Activated T-cell treated with anti-CD3 and anti-CD28 coated beads for 1 hour (primary cell): ENCODE results near the gene KCNQ1OT1.

Experiments
- DNase-seq: peaks from one replicate; pipeline ENCODE4 v3.0.0-alpha.2; 2020; ENCODE audit warnings: low read depth

Gene KCNQ1OT1

DNA sequence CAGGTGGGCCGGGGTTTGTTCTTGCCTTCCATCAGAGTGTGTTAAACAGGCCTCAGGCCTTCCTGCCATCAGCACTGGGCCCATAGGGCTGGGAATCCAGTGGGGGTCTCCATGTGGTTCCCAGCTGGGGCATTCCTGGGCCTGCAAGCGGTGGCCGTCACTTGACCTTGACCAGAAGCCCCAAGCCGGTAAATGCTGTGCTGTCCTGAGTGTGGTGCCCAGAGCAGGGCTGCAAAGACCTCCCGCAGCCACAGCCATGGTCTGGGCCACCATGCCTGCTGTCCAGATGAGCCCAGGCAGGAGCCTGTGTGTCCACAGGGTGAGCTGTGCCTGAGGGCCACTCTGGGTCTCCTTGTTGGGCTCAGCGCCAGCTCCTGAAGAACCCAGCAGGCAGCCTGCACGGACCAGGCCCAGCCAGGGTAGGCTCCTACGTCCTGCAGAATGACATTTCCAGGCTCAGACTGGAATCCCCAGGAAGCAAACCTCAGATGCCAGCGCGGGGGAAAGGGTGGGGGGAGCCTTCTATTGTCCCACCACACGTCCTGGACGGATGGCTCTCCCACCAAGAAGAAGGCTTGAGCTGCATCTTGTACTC, 117.3 kb downstream of the KCNQ1OT1 start:
- no peak for DNase-seq

DNA sequence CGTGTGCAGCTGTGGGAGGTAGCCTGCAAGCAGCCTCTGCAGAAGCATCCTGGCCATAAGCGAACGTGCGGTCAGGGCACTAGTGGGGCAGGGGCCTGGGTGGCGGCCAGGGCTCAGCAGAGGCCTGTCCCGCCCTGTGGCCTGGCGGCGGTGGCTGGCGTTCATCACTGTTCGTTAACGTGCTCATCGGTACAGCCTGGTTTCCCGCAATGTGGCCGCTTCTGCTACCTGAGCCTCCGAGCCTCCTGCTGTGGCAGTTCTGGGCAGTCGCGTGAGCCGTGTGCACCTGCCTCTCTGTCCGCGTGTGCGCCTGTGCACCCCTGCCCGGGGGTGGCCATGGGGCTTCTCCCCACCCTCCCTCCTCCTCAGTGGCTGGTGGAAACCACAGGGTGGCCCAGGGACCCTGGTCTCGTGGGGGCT, 117.9 kb downstream of the KCNQ1OT1 start:
- DNase-seq, result no peak

DNA sequence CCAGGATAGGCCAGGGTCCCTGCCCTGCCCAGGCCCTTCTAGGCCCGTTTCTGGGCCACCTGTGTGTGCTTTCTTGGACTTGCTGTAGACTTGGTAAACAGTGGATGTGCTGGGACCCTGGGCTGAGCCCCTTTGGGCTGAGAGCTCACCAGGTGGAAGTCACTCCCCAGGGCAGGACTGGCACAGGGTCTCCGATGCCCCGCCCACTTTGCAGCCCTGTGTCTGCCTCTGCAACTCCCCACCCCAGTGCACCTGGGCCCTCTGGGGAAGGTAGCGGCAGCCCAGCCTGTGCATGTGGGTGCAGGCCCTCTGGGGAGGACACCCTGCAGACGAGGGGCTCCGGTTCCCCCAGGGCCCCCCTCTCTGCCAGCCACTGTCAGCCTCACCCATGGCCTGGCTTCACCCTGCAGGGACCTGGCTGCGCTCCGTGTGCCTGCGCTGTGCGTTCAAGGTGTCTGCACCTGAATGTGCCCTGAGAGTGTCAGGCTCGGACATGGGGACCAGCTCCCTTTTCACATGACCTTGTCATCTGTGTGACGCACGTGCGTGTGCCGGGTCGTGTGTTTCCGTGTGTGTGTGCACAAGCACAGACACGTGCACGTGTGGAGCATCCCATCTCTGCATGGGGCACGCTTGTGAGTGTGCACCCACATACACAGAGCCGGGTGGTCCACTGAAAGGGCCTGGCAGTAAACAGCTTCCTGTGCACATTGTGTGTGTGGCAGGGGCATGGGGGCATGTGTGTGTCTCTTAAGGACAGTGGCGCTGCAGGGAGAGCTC, 118.5 kb downstream of the KCNQ1OT1 start:
- no peak for DNase-seq

DNA sequence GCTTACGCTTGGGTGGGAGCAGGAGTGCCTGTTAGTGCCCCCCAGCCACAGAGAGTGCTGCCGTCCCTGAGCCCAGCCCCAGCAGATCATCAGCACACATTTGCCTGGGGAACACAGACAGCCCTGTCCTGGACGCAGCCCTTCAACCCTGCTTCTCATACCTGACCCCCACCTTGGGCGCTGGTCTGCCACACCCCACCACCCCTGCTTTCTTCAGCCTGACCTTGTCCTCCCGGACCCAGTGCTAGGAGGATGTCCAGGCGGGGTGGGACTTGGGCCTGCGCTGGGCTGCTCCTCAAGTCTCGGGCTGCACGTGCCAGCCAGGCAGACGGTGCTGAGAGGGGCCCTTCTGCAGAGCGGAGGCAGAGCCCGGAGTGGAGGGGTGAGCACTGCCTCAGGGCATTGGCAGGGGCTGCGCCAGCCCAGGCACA, 119.2 kb downstream of the KCNQ1OT1 start:
- DNase-seq, result no peak

DNA sequence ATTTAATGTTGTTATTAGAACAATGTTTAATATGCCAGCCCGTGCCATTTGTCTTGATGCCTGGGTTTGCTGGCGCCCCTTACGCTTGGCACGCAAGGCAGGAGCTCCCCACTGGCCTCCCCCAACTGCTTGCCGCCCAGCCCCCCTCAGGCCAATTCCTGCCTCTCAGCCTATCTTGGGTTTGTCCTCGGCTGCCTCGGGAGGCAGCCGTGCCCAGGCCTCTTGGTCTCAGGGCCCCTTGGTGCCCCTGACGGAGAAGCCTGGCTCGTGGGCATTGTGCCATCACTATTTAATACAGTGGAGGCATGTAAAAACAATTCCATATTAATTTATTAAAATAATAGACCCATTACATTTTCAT, 119.8 kb downstream of the KCNQ1OT1 start:
- no peak for DNase-seq

DNA sequence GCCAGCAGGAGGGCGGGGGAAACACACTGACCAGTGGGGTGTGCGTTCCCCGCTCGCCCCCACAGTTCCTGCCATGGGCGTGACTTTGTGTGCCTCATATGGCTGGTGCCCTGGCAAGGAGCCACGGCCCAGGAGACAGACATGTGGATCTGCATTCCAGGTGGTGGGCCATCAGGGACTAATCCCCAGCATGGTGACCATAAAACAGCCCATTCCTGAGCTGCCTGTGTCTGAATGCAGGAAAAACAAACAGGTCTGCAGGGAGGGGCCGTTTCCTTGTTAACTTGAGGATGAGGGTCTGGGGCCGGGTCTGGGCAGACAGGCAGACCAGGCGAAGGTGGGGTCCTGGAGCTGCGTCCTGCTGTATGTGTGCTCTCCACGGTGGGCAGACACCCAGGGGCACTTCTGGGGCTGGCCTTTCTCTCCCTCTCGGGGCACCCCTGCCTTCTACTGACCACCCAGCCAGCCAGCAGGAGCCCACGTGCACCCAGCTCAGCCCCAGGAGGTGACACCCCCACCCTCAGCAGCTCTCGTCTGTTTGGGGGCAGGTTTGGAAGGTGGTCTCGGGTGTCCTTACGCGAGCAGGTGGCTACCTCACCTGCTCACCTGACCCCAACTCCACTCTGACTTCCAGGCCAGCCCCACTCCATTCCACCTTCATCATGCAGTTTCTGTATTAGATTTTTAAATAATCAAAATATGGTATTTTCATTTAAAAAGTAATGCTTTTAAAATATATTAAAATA, 120.3 kb downstream of the KCNQ1OT1 start:
- DNase-seq, result no peak

DNA sequence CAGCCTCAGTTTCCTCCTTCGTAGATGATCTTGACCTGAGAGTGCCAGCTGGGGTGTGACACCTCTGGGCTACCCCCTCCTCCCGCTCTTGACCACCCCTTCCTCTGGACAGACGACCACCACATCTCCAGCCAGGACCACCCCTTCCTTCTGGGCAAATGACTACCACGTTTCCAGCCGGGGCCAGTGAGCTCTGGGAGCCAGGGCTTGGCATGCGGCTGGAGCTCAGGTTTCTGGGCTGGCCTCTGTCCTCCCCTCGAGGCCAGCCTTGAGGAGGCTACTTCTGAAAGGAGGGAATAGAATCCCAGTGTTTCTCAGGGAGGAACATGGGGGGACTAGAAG, 120.9 kb downstream of the KCNQ1OT1 start:
- DNase-seq, result no peak

DNA sequence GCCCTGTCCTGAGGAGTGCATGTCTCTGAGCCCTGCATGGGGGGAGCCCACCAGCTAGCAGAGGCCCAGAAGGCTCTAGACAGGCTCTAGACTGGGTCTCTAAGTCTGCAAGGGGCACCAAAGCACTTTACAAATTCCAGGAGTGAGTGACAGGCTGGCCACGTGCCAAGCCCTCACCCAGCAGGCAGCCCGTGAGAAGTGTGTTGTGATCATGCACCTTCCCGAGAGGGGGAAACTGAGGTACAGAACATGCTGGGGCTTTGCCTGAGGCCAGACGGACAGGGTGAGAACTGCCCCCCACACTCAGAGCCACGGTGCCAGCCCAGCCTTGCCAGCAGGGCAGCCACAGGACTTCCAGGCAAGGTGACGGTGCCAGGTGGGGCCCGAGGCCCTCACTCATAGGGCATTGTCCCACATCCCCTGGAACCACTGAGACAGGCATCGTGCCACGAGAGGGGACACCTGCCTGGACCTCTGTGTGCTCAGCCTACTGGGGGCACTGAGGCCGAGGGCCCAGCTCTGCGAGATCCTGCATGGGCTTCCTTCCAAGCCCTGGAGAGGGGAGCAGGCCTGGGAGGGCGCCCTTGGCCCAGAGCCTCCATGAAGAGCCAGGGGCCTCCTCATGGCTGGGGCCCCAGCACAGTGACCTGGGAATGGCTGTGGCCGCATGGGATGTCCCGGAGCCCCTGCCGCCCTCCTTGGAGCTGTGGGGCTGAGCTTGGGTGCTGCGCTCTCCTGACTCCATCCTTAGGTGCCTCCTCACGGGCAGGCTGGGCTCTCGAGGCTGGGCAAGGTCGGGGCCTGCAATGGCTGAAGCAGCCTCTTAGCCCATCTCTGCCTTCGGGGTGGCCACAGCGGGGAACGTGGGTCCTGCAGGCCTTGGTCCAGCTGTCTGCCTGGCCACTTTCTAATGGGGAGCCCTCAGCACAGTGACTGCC, 121.5 kb downstream of the KCNQ1OT1 start:
- DNase-seq, result no peak

DNA sequence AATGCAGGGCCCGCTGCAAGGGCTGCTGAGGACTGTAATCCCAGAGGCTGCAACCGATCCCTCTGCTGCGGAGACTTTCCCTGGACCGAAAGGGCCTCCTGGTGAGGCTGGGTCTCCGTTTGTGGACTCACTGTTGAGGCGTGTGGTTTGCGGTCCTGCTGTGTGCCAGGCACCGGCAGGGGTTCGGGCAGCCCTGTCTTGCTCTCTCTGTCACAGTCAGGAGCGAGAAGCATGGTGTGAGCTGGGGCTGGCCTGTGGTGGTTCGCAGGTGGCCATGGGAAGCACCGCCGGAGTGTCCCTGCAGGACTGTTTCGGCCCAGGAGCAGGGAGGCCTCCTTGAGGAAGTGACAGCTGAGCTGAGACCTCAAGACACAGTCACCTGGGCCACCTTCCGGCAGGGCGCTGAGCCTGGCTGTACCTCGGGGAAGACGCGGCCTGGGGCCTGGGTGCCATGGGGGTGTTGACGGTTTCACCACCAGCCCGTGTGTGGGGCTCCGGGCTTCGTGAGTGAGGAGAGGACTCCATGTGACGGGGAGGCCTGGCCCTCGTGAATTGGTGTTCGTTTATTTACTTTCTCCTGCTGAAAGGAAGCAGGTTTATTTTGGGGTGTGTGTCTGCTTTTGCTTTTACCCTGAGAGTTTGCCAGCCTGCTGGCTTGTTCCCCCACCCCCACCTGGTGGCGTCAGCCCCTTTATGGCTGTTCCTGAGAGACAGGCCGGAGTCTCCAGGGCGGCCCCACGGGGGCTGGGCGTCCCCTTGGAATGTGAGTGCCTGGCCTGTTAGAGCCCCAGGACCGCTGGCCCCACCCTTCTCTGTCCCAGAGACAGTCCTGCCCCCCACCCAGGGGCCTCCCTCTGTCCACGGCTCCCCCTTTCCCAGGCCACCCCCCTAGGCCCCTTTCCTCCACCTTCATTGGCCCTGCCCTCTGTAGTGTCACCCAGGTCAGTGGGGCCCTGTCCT, 122.5 kb downstream of the KCNQ1OT1 start:
- no peak for DNase-seq

DNA sequence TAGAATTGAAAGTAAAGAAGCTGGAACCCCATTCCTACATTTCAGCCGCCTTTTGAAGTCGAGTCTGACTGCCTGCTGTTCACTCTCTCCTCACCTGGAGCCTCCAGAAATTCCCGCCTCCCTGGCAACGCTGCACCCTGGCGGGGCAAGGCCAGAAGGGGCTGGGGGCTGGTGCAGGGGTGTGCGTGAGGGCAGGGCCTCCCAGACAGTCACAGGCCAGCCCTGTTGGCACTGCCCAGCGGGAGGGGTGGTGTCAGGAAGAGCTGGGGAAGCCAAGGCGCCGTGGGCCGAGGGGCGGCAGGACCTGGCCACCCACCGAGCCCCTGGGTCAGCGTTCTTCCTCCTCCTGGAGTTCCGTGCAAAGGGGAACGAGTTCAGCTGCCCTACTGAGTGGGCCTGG, 123.2 kb downstream of the KCNQ1OT1 start:
- DNase-seq, result no peak

DNA sequence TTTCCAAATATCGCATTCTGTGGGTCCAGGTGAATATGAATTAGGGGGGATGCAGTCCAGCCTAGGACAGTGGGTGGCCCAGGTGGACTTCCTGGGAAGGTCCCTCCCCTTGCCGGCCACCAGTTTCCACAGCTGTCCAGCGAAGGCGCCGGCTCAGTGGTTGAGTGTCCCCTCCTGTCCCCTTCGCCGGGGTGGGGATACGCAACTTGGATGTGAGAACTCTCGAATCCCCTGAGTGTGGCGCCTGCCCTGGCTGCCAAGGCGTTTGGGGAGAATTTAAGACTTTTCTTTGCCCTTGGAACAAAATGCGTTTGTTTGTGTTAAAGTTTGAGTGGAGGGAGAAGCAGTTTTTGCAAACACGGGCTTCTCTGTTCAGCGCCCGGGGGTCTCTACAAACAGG, 123.7 kb downstream of the KCNQ1OT1 start:
- DNase-seq, result no peak

DNA sequence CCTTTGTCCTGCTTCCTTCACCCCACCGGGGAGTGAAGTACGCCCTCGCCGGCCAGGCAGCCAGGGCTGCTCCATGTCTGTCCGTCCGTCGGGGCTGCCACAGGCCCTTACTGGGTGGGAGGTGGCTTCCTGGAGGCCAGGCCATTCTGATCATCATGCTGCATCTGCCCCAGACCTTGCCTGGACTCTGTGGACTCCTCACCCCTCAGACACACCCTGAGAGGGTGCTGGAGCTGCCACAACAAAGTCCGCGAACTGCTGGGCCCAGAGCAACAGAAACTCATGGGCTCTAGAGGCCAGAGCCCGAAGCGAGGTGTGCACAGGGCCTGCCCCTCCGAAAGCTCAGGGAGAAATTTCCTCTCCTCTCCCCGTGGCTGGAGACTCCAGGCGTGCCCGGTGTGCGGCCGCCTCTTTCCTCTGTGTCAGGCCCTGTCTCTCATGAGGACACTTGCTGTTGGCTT, 124.2 kb downstream of the KCNQ1OT1 start:
- DNase-seq, result no peak

DNA sequence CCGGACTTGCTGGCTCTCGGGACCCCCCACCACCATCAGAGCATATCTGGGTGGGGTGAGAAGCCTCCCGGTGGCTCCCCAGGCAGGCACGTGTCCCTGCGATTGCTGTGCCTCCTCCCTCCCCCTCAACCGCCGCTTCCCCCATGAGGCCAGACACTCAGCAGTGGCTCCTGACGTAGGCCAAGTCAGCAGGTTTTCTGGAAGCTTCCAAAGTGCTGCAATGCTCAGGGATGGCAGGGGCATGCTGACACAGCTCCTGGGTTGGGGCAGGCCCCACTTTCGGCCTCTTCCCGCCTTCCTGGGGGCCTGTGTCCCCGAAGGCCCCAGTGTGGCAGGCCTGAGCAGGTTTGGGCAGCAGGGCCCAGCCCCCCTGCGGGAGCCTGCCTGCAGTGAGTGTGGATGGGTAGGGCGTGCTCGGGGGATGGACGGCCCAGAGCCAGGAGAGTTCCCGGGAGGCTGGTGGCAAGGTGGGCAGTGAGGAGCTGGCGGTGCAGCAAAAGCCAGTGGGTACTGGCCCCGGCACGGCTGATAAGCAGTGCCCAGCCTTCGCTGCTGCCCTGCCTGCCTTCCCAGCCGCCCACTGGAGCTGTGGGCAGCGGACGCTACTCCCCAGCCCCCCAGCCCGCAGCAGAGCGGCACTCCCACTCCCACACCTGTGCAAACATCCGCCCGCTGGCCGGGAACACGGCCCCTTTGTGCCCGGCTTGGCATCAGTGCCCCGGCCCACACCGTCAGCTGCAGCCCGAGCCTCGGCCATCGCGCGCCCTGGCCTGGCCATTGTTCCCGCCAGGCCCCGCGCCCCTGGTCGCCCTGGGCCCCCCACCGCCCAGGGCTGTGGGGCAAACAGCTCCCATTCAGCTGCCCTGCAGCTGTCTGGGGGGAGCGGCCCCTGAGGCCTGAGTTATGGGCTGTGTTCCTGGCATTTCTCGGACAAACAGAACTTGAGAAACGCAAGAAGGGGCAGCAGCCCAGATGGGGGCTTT, 125.0 kb downstream of the KCNQ1OT1 start:
- no peak for DNase-seq

DNA sequence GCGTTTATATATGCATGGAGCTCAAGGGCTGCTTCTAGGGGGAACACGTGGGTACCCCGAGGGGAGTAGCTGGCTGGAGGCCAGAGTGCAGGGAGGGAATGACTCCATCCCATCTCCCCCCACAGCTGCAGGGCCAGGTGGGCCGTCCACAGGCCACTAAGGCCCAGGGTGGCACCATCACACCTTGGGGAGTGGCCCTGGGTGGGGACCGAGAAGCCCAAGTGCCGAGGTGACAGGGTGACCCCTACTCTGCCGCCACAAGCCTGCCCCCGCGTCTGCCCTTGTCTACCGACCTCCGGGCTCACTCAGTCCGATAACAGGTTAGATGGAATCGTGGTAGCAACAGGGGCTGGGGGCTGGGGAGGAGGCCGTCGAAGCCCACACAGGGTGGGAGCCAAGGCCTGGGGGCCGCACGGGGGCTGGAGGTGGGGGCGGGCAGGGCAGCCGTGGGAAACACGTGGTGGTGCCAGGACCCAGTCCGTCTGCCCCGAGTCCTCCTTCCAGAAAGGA, 125.7 kb downstream of the KCNQ1OT1 start:
- no peak for DNase-seq

DNA sequence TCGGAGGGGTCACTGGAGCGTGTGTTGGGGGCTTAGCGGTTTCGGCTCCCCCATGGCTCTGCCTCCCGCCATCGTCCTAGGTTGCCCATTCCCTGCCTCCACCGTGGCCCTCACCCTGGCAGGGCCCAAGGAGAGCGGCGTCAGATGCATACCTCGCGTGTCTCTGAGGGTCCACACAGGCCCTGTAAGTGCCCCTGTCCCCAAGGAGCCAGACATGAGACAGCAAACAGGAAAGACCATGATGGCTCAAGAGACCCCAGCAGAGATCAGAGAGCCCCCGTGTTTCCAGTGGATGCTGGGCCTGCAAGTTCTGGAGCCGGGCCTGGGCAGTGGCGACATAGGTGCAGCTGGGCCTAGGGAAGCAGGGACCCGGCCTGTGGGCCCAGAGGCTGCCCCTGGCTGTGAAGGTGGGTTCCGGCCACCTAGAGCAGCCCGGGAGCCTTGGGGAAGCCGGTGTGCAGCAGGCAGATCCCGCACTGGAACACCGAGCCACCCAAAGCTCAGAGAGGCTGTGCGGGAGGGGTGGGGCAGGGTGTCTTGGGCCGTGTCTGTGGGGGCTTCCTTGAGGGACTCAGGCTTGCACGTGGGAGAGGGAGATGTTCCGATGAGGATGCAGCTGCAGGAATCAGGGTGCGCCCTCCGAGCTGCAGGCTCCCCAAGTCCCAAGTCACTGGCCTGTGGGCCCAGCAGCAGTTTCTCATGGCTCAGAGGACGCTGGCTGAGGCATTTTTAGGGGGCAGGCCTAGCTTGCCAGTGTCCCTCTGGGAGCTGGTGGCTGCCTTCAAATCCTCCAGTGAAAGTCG, 126.4 kb downstream of the KCNQ1OT1 start:
- no peak for DNase-seq

DNA sequence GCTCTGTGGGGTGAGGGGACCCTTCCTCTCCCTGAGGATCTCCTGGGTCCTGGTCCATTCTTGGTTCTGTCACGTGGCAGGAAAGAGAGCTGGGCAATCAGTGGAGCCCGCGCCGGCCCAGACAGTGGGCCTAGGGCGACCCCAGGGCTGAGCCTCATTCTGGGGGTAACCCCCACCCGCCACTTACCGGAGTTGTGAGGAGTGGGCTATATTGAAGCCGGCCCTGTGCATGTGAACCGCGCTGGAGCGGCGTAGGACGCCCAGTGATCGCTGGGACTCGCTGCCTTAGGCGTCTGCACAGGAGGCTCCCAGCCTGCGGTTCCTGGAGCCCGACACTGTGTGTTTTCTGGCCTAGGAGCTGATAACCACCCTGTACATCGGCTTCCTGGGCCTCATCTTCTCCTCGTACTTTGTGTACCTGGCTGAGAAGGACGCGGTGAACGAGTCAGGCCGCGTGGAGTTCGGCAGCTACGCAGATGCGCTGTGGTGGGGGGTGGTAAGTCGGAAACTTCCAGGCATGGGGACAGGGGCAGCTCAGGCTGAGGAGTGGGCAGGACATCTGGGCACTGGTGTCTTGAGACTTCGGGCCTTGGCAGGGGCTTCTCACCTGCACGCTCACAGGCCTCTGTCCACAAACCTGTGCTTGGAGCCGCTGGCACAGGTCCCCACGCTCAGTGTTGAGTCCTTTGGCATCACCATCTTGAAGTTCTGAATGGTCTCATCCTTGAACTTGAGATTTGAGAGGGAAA, 127.1 kb downstream of the KCNQ1OT1 start:
- no peak for DNase-seq

DNA sequence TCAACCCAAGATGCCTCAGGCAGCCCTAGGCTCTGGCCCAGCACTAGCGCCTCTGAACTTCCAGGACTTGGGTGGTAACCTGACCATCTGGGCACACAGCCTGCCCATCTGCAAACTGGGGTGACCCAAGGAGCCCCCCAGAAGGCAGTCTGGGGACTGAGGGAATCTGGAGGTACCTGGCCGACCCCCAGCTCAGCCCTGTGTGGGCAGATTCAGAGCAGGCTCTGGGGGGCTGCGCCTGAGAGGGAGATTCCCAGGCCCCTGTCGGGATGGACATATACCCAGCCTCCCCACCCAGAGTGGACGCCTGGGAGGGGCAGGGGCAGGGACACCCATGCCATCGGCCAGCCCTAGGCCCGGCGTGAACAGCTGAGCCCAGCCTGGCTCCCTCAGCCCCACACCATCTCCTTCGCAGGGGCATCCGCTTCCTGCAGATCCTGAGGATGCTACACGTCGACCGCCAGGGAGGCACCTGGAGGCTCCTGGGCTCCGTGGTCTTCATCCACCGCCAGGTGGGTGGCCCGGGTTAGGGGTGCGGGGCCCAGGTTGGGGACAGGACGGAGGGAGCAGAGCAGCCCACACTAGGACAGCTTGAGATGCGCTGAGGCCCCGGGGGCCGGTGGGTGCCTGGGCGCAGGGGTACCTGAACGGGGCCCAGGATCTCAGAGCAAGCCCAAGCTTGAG, 128.1 kb downstream of the KCNQ1OT1 start:
- no peak for DNase-seq
